Measurements from ENCODE around the gene PACSIN3.

- TF ChIP-seq, protein P1, sequence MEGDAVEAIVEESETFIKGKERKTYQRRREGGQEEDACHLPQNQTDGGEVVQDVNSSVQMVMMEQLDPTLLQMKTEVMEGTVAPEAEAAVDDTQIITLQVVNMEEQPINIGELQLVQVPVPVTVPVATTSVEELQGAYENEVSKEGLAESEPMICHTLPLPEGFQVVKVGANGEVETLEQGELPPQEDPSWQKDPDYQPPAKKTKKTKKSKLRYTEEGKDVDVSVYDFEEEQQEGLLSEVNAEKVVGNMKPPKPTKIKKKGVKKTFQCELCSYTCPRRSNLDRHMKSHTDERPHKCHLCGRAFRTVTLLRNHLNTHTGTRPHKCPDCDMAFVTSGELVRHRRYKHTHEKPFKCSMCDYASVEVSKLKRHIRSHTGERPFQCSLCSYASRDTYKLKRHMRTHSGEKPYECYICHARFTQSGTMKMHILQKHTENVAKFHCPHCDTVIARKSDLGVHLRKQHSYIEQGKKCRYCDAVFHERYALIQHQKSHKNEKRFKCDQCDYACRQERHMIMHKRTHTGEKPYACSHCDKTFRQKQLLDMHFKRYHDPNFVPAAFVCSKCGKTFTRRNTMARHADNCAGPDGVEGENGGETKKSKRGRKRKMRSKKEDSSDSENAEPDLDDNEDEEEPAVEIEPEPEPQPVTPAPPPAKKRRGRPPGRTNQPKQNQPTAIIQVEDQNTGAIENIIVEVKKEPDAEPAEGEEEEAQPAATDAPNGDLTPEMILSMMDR (IDR thresholded peaks at IDR 0.05), result no peak
- TF ChIP-seq POLR2A (IDR thresholded peaks at IDR 0.05), result no peak
Measured at GRCh38 chr11:47139878-47140277, 46.4 kb downstream of the PACSIN3 start.

All from uterus (tissue), 2 donors.